DMS153 (cell line): ENCODE results near the gene ATXN10.
"Not testable (repeated sequence)": the region's sequence is repeated elsewhere in the genome, so short reads cannot be mapped to it uniquely, and the experiment has no call there.

Source experiments
- DNase-seq: peaks from one replicate; lab custom pipeline; 2025; lab: John Stamatoyannopoulos, UW

ATXN10 gene, protein sequence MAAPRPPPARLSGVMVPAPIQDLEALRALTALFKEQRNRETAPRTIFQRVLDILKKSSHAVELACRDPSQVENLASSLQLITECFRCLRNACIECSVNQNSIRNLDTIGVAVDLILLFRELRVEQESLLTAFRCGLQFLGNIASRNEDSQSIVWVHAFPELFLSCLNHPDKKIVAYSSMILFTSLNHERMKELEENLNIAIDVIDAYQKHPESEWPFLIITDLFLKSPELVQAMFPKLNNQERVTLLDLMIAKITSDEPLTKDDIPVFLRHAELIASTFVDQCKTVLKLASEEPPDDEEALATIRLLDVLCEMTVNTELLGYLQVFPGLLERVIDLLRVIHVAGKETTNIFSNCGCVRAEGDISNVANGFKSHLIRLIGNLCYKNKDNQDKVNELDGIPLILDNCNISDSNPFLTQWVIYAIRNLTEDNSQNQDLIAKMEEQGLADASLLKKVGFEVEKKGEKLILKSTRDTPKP

DNA sequence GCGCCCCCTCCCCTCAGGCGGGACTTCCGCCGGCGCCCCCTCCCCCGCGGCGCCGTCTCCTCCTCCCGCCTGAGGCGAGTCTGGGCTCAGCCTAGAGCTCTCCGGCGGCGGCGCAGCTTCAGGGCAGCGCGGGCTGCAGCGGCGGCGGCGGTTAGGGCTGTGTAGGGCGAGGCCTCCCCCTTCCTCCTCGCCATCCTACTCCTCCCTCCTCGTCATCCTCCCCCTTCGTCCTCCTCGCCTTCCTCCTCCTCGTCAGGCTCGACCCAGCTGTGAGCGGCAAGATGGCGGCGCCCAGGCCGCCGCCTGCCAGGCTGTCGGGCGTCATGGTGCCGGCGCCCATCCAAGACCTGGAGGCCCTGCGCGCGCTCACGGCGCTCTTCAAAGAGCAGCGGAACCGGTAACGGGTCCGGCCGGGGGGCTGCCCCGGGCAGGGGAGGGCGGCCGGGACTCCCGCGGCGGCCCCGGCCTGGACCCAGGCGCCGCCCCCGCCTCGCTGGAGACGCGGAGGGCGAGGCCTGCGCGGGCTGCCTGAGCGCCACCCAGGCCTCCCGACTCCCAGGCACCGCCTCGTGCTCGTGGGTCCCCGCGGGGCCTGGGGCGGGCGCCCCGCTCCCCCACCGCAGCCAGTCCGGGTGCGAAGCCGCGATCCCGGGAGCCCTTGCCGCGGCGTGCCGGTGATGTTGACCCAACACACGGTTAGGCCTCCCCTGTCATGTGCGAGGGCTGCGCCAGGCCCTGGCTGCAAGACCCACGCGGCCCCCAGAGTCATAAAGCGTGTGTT is at the start of gene ATXN10:
Gene ATXN10 (plus strand): TSS at position 52 of the 781 bp plus-strand sequence. CDS start 230 bp downstream, at position 282.
- peak; percentile 59 for DNase-seq

DNA sequence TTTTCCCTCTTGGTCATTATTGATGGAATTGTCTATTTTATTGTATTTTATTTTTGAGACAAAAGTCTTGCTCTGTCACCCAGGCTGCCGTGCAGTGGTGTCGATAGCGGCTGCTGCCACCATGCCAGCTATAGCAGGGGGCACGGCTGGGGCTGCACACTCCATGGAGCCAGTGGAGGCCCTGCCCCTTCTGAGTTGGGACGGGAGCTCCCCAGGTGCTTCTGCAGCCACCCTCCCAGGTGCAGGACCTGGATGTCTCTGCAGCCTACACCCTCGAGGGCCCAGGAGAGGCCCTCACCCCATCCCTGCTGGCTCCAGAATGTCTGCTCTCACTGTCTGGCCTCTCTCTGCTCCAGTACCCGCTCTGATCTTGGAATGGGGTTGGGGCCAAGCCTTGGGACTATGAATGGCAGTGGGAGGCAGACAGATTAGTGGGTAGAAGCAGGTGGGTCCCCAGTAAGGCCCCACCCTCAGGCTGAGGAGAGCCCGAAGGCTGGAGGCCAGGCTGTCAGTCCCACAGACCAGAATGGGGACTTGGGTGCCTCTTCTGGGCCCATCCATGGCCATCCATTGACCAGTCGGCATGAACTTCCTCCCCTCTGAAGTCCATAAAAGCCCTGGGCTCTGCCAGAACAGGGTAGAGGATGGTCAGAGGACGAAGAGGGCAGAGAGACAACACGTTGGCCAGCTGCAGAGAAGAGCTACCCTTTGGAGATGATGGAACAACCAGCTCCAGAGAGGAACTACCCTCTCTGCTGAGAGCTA is 49.6 kb upstream of the ATXN10 start:
- DNase-seq, result no peak

DNA sequence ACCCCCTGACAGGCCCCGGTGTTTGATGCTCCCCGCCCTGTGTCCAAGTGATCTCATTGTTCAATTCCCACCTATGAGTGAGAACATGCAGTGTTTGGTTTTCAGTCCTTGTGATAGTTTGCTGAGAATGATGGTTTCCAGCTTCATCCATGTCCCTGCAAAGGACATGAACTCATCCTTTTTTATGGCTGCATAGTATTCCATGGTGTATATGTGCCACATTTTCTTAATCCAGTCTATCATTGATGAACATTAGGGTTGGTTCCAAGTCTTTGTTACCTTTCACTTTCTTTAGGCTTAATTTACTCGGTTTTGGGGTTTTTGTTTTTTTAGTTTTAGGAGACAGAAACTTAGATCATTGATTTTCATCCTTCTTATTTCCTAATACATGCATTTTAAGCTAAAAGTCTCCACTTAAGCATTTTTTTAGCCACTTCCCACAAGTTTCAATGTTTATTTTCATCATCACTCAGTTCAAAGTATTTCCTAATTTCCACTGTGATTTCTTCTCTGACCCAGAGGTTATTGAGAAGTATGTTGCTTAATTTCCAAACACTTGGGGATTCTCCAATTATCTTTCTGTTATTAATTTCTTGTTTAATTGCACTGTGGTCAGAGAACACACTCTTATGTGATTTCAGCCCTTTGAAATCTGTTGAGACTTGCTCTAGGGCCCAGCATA is 48.0 kb upstream of the ATXN10 start:
- DNase-seq, result not testable (repeated sequence)

DNA sequence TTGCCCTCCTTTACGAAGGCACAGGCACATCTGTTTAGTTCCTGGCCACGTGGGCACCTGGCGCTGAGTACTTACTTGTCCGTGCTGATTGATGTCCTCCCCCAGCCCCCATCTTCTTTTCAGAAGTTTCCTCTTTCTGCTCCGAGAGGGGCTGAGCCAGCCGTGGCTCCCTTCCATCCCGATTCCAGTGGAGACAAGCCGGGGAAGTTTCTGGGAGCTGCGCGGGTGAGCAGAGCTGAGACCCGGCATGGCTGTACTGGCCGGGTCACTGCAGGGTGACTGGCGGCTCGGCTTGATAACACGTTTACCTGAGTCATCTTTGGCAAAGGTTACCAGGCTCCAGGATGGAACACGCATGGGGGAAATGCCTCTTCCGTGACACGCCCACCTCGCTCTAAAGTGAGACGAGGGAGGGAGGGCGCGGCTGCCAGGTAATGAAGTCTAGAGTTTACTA is 45.4 kb upstream of the ATXN10 start:
- DNase-seq, result peak; percentile 85

DNA sequence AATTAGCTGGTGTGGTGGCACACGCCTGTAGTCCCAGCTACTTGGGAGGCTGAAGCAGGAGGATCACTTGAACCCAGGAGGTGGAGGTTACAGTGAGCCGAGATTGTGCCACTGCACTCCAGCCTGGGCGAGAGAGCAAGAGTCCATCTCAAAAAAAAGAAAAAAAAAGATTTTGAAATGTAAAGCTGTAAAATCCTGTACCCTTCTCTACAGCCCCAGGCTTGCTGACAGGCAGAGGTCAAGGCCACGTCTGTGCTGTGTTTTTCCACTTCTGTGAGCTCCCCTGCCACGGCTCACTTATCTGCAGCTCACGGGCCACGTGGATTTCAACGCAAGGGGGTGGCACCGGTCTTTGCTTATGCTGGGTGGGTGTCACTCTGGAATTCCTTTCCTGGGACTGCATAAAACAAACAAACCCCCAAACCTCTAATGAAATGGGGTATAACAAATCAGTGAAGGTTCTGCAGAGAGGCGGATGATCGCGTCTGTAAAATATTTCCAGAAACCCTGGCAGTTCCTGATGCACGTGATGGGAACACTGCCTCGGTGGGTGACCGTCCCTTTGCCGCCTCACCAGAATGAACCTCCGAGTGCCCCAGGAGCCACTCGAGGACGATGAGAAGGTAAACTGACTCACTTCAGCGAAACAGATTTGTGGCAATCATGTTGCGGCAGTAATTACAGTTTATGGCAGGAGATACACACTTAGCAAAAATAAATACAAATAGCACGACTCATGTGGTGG is 44.0 kb upstream of the ATXN10 start:
- DNase-seq, result no peak

DNA sequence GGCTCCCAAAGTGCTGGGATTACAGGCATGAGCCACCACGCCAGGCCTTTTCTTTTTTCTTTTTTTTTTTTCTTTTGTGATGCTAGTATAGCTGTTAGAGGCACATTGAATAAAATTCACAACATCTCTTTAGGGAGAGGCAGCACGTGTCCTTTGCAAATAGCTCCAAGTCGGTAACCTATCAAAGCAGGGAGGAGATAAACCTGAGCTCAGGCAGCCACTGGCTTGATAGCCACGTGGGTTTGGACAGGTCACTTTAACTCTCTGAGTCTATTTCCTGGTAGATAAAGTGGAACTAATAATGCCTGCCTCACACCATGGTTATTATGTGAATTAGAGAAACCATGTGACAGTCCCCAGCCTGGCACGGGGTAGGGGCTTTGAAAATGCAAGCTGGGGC is 43.1 kb upstream of the ATXN10 start:
- DNase-seq, result peak; percentile 65

DNA sequence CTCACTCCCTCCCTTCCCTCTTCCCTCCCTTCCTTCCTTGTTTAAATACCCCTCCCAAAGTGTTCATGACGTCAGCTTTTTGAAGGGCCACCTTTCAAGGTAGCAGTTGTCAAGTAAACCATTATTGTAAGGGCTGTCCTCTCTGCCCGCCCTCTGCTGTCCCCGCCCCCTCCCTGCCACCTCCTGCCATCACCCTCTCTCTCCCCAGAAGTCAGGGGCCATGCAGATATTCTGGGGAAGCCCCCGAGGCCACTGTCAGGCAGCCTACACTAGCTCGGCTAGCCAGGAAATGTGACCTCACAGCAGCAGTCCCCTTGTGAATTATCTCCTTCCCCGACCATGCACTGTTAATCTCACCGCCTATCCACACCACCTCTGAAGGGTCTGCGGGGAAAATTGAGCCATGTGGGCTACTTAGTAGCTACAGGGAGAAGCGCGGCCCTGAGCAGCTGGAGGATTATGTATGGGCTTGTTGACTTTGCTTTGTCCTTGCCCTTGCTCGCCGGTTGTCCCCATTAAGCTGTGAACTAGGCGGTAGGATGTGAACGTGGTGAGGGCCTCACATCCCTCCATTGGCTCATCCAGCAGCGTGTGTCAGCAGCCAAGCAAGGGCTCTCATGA is 42.1 kb upstream of the ATXN10 start:
- peak; percentile 85 for DNase-seq

DNA sequence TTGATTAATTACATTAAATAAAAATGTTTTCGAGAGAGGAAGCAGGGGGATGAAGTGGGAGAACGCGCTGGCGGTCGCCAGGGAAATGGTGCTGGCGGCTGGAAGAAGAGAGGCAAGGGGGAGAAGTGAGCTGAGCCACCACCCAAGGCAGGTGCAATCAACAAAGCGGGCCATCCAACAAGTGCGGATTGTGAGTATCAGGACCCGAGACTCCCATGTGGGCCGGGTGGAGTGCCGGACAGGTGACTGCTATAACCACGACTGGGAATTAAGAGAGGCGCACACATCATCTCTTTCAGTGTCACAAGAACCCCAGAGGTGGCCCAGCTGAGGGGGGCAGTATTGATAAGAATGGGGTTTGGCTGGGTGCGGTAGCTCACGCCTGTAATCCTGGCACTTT is 41.2 kb upstream of the ATXN10 start:
- DNase-seq, result no peak

DNA sequence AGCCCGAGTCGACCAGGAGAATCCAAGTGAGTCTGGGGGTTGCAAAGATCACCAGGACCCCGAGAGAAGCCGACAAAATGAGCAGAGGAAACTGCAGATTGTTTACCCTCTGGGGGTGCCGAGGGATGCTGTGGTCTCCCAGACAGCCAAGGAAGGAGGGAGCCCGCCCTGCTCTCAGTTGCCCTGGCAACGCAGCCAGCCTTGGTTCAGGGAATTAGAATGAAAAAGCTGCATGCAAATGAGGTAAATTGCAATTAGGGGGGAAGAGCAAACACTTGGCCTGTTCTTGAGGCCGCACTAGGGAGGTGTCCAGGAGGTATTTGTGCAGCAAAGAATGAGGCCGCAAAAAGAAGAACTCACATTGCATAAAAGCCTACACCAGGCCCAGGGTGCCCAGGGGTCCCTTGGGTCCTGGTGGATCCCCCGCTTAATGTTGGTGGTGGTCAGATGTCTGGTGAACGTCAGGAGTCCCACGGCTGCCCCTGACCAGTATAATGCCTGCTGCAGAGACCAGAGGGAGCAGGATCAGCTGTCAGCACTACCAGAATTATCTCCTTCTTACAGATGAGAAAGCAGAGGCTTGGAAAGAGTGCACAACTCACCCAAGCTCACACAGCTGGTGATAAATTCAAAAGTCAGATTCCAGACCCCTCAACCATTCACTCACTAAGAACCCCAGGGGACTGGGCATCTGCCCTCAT is 40.3 kb upstream of the ATXN10 start:
- DNase-seq, result no peak

DNA sequence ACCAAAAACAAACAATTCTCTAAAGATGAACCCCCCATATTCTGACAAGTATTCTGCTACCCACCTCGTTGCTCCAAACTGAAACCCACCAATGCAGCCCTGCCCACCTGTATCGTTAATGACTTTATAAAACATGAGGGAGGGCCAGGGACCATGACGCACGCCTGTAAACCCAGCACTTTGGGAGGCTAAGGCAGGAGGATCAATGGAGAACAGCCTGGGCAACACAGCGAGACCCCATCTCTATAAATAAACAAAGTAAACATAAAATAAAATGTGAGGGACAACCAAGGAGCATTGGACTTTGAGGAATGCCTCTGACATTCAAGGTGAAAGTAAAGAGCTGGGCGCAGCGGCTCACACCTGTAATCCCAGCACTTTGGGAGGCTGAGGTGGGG is 39.8 kb upstream of the ATXN10 start:
- DNase-seq, result no peak

DNA sequence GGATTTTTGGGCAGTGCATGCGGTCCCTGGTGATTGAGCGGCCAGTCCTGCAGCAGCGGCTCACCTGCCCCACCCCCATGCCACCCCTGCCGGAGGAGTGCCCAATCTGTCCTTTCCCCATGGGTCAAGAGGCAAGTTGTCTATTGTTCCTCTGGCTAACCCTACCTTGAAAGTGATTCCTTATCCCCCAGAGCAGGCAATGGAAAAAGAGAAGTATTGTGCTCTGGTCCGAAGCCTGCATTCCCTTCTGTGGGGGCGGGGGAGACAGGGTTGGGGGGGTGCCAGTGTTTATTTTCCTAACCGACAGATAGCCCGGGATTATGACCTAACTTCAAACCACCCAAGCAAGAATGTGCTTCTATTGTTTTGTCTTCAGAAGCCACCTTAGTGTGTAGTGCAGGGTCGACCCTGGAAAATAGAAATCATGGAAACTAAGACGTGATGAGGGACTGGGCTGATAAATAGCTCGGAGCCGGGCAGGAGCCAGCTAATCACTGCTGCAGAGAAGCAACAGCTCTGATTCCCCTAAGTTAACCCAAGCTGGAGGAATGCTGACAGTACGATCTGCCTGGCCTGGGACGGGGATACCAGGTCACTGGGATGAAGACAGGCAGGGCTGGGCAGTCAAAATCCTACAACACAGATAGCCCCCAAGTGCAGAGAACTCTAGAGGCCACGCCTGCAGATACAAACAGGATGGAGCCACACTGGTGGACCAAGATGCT is 38.7 kb upstream of the ATXN10 start:
- DNase-seq, result no peak

DNA sequence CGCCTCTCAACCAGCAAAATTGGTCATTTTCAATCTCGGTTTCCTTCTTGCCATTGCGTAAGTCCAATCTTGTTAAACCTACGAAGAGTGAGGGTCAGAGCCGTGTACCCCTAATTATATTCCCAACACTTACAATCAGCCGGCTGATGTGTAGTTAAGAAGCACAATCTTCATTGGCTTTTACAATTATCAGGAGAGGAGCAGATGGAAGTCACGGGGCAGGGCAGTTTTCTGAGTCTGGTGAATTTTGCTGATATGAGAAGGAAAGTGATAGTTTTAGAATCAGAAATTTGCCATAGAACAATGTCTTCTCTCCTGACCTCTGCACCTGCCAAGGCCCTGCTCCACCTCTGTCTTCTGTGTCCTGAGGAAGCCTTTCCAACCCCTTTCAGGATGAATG is 35.0 kb upstream of the ATXN10 start:
- DNase-seq, result no peak

DNA sequence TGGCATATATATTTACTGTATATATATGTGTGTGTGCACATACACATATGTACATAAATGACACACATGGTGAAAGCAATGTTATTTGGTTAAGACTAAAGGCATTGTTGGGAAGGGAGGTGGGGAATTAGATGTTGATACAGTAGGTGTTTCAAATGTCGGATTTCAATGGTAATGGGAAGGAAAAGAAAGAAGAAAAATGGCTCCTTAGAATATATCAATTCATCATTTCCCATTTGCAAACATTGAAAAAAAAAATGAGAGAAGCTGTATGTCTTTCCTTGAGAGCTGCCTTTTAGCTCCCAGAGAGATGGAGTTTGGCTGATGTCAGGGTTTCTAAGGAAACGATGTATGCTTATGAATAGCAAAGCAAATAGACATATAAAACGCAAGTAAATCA is 33.4 kb upstream of the ATXN10 start:
- no peak for DNase-seq

DNA sequence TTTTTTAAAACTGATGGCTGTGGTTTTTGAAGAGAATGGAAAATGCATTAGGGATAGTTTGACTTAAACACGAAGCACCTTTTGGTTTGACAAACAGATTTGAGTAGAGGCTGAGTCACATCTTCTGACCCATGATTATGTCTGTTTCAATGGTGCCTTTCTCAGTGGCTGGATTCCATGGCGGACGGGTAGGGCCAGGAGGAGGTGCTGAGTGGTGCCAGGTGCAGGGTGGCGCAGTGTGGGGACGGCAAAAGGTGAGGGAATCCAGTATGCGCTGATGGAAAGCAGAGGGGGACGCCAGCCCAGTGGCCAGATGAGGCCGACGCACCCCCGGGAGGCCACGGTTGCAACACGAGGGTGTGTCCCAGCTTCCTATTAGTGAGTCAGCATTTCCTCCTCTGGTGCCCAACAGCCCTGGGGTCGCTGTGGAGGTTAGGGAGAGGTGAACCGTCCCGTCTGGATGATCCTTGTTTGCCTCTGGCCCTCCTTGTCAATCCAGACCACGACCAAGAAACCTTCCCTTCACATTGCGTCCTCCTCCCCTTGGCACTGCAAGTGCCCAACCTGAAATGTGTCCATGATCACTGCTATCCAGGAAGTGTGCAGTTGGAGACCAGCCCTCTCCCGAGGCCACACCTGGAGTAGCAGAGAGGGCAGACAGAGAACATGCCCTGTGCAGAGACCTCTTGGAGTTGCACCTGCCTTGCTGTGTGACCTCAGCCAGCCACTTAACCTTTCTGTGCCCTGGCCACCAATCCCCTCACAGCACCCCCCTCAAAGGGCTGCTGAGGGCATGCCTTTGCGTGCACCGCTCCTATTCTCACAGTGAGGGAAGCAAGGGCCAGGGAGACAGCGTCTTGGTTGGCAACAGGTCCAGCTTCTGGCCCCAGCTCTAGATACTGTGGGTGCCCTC is 32.5 kb upstream of the ATXN10 start:
- DNase-seq, result peak; percentile 67

DNA sequence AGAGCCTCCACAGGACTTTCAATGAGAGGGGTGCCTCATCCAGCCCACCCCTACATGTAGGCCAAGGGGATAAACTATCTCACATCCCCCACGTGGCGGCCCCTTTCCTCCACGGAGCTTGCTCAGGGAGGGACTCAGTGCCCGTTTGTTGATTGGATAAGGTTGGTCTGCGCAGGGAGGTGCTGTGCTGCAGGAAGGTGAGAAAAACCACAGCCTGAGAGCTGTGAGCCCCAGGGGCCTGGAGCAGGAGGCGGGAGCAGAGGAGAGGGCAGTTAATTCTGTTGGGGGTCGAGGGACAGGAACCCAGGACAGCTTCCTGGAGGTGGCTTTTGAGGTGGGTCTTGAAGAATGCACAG is 31.9 kb upstream of the ATXN10 start:
- no peak for DNase-seq

DNA sequence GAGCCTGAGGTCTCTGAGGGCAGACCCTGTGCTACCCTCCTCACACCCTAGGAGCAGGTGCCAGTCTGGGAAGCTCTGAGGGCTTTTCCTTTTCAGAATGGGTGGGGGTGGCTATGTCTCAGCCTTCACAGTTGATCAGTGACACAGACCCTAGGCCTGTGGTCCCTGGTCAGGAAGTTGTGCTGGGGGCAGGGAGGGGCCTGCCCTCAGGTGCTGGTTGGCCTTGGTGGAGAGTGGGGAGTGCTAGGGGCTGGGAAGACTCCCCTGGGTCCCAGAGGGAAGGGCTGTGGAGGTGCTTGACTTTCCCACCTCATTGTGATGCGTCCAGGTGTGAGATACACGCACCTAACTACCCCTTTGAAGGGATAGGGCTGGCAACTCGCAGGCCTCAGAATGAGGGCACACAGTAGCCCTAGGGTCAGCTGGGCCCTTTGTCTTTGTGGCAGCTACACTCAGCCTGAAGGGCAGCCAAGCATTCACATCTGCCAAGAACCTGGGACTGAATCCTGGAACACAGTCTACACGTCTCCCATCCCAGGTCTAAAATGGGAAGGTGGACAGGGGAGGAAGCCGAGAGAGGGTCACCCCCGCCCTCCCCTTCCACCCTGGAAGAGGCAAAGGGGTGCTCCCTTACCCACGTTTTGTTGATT is 31.2 kb upstream of the ATXN10 start:
- no peak for DNase-seq

DNA sequence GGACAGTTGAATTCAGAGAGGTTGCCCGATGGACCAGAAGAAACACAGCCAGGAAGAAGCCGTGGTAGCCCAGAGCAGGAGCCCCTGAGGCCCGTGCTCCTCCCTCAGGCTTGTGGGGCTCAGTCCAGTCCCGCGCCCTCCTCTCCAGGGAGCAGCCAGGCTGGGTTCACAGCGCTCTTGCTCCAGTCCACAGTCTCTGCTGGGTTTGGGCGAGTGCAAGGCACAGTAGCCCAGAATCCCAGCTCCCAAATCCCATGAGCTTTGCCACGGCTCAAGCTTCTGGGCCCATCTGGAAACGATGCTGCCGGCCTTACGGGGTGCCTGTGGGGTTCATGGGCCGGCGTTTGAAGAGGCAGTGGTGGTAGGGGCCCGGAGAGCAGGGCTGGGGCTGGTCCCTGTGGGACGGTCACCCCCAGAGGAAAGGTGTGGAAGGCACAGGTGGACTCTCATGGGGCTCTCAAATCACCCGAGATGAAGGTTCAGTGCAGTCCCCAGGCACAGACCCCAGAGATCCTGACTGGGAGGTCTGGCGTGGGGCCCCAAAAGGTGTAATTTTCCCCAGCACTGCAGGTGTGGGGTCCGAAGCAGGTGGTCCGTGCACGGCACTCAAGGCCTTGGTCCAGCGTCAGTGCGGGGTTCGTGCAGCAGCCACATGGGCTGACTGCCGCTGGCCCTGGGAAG is 30.6 kb upstream of the ATXN10 start:
- no peak for DNase-seq
